SU-DHL-6 (cell line): ENCODE measurements around the gene JAKMIP1.

Experiments used
- H2AFZ ChIP-seq: fragments of 200-600 bp; sonication (generic); 2 replicates; pipeline ENCODE4 v1.6.1; 2014; ENCODE audit warnings: low read depth, mild to moderate bottlenecking, moderate library complexity, mixed read lengths, antibody characterized with exemption, low read length; ENCODE audit not compliant: severe bottlenecking
- H3F3A ChIP-seq: fragments of 200-600 bp; shearing (Covaris generic); 2 replicates; pipeline ENCODE4 v1.6.0; 2016; ENCODE audit warnings: antibody characterized with exemption, mild to moderate bottlenecking; ENCODE audit not compliant: insufficient read depth
- H3K27ac ChIP-seq: fragments of 200-600 bp; sonication (generic); 2 replicates; pipeline ENCODE4 v1.5.1; 2016; ENCODE audit warnings: low read depth, mild to moderate bottlenecking, low read length, moderate library complexity, mixed read lengths
- H3K27me3 ChIP-seq: fragments of 200-600 bp; sonication (generic), shearing (Covaris generic); 2 replicates; pipeline ENCODE4 v1.6.0; 2014; ENCODE audit warnings: mild to moderate bottlenecking, low read length
- H3K36me3 ChIP-seq: fragments of 200-600 bp; sonication (generic); 2 replicates; pipeline ENCODE4 v1.6.1; 2014; ENCODE audit warnings: mild to moderate bottlenecking, low read length, mixed read lengths
- H3K4me2 ChIP-seq: fragments of 300-600, 200-600 bp; shearing (Covaris generic), sonication (generic); 2 replicates; pipeline ENCODE4 v1.6.0; 2014; ENCODE audit warnings: low read length, low read depth, mild to moderate bottlenecking; ENCODE audit not compliant: poor library complexity, severe bottlenecking
- H3K4me3 ChIP-seq: fragments of 200-600 bp; sonication (generic); 2 replicates; pipeline ENCODE4 v1.5.1; 2014; ENCODE audit warnings: antibody characterized with exemption, low read length, mild to moderate bottlenecking, mixed read lengths; ENCODE audit not compliant: insufficient read depth, poor library complexity, severe bottlenecking
- H3K79me2 ChIP-seq: fragments of 200-600 bp; sonication (generic); 2 replicates; pipeline ENCODE4 v1.6.1; 2014; ENCODE audit warnings: mild to moderate bottlenecking, low read length, moderate library complexity; ENCODE audit not compliant: insufficient read depth
- H3K9ac ChIP-seq: fragments of 200-600 bp; sonication (generic); 2 replicates; pipeline ENCODE4 v1.7.0; 2014; ENCODE audit warnings: mild to moderate bottlenecking, low read length
- H3K9me2 ChIP-seq: fragments of 200-600 bp; sonication (generic); replicated peaks from 2 replicates; pipeline ENCODE4 v1.6.1; 2014; ENCODE audit warnings: low read length; ENCODE audit not compliant: insufficient read depth
- H3K9me3 ChIP-seq: fragments of 200-600 bp; sonication (generic); 2 replicates; pipeline ENCODE4 v1.6.1; 2014; ENCODE audit warnings: low read length, mixed read lengths; ENCODE audit not compliant: insufficient read depth
- H4K20me1 ChIP-seq: fragments of 200-600 bp; sonication (generic); 2 replicates; pipeline ENCODE4 v1.6.1; 2014; ENCODE audit warnings: low read depth, mild to moderate bottlenecking, antibody characterized with exemption, low read length, moderate library complexity, mixed read lengths
- CTCF ChIP-seq: fragments of 200-600 bp; sonication (generic); IDR thresholded peaks from one replicate; pipeline ENCODE4 v1.5.1; 2017; ENCODE audit warnings: antibody characterized with exemption, mild to moderate bottlenecking, low read length, moderate library complexity; ENCODE audit not compliant: insufficient read depth, poor library complexity, severe bottlenecking
- EZH2phosphoT487 ChIP-seq: fragments of 200-600 bp; sonication (generic), shearing (Covaris generic); conservative IDR thresholded peaks from 2 replicates; pipeline ENCODE4 v1.6.1; 2018; ENCODE audit warnings: mild to moderate bottlenecking, antibody characterized with exemption, low read length, moderate library complexity, mixed read lengths

The JAKMIP1 gene

GRCh38 chr4:6085691-6086628, 114.4 kb downstream of the JAKMIP1 start:
- Histone ChIP-seq H3K9me2 (no peaks in the 10 kb centered on the region), H2AFZ (no peak overlapping the region), H3K27me3 (no peaks in the 10 kb centered on the region), H3K9ac (no peak overlapping the region), H3F3A (no peaks in the 10 kb centered on the region), H3K4me3 (no peak overlapping the region), H4K20me1 (no peaks in the 10 kb centered on the region), H3K79me2 (no peaks in the 10 kb centered on the region), H3K4me2 (no peak overlapping the region), H3K9me3 (no peaks in the 10 kb centered on the region), H3K27ac (no peak overlapping the region), H3K36me3 (no peaks in the 10 kb centered on the region)
- TF ChIP-seq EZH2phosphoT487 (no peak), CTCF (no peak)

- Histone ChIP-seq H4K20me1 (no peaks in the 10 kb centered on the region), H3K27me3 (no peaks in the 10 kb centered on the region)
- TF ChIP-seq CTCF (no peak), EZH2phosphoT487 (no peak)
Observed at GRCh38 chr4:6085028-6085690, 115.2 kb downstream of the JAKMIP1 start.

GRCh38 chr4:6079965-6080364, 120.4 kb downstream of the JAKMIP1 start:
- no peak overlapping the region for H3K4me2 ChIP-seq
- no peaks in the 10 kb centered on the region for H4K20me1 ChIP-seq
- H3K79me2 ChIP-seq = no peaks in the 10 kb centered on the region
- H3K9me2 ChIP-seq = no peaks in the 10 kb centered on the region
- H3K4me3 ChIP-seq = no peak overlapping the region
- TF ChIP-seq EZH2phosphoT487 (no peak), CTCF (no peak)
- H3K9me3 ChIP-seq = no peaks in the 10 kb centered on the region
- no peak overlapping the region for H3K27ac ChIP-seq
- no peak overlapping the region for H3K9ac ChIP-seq
- H3K36me3 ChIP-seq = no peaks in the 10 kb centered on the region
- no peaks in the 10 kb centered on the region for H3F3A ChIP-seq
- H2AFZ ChIP-seq = no peak overlapping the region
- no peaks in the 10 kb centered on the region for H3K27me3 ChIP-seq

More at GRCh38 chr4:6085028-6085690, 115.2 kb downstream of the JAKMIP1 start:
- Histone ChIP-seq H2AFZ (no peak overlapping the region), H3K9me3 (no peaks in the 10 kb centered on the region), H3K4me3 (no peak overlapping the region), H3K4me2 (no peak overlapping the region), H3K79me2 (no peaks in the 10 kb centered on the region), H3K36me3 (no peaks in the 10 kb centered on the region), H3K9ac (no peak overlapping the region), H3K9me2 (no peaks in the 10 kb centered on the region), H3F3A (no peaks in the 10 kb centered on the region), H3K27ac (no peak overlapping the region)
